Stimulated activated CD8-positive, alpha-beta memory T cell treated with anti-CD3 and anti-CD28 coated beads, Interleukin-2, amount 100 ng/mL, for 1 hour (primary cell): ENCODE results near the gene MGAT3.

ENCODE experiments used
- DNase-seq, 2 donors: peaks; one replicate each; pipeline ENCODE4 v3.0.0-alpha.2; 2020; ENCODE audit warnings: low read depth in 2 of 2

The MGAT3 gene

DNA sequence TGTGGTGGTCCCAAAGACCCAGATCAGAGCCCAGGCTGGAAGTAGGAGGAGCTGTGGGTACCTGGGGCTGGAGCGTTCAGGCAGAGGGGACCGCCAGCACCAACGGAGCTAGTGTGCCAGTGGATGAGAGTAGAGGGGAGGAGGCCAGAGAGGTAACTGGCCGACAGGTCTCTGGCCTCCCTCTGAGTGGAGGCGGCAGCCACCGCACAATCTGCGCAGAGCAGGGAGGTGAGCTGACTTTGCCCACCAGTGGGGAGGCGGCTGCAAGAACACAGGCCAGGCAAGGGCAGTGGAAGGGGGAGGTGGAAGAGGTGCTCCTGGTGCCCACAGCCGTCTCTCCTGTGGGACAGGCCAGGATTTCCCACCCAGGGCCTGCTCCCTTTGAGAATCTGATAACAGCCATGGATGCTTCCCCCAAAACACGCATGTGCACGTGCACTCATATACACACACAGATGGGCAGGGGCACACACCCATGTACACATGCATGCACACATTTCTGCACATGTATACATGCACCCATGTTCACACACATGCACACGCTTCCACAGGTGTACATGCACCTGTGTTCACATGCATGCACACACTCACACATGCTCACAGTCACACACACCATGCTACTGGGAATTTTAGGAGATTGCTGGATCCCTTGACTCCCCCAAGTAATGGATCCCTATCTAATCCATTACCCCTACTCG is 6.4 kb upstream of the MGAT3 start:
- no peak for DNase-seq

DNA sequence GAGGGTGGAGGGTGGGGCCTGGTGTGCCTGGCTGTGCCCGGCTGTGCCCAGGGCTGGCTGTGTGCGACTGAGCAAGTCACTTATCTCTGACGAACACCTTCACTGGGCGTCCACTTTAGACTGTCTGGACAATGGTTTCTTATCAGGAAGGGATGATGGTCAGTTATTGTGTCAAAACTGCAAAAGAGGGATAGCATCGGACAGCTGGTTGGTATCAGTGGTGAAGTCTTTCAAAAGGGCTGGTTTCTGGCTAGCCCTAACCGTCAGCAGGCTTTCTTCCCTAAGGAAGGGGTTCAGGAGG is 4.1 kb upstream of the MGAT3 start:
- DNase-seq, result no peak

GRCh38 chr22:39453765-39454378 is 2.9 kb upstream of the MGAT3 start:
- no peak for DNase-seq

- DNase-seq, result no peak
Observed at GRCh38 chr22:39454385-39454871, 2.4 kb upstream of the MGAT3 start.

GRCh38 chr22:39457198-39457555 is 365 bp downstream of the MGAT3 start:
- DNase-seq, result no peak

DNA sequence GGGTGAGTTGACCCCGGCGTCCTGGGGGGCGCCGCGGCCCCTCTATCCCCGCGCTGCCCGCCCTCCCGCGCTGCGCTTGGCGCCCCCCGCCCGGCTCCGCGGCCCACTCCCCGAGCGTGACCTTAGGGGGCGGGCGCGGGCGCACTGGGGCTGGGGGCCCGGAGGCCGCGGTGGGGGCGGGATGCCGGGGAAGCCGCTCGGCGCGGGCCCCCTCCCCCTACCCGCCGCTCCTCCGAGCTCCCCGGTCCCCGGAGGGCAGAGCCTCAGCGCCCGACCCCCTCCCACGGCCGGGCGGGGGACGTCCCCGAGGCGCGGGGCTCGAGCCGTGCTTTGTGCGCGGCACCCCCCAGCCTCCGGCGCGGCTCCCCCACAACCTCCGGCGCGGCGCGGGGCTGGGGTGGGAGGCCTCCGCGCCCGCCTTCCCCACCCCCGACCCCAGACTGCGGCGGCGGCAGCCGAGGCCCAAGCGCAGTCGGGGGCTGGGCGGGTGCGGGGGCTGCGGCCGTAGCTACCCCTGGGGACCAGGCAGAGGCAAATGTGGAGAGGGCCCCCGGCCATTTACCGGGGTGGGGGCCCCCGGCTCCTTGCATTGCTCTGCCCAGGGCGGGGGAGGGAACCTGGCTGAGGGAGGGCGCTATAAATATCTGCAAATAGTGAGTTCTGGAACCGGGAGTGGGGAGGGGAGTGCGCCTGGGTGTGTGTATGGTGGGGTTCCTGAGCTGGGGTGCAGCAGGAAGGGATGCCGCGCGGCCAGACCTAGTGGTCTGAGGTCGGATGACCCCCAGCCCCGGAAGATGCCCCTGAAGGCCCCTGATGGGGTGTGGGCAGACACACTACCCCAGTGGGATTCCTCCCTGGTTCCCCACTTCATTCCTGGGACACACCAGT is 988 bp downstream of the MGAT3 start:
- DNase-seq, result no peak

GRCh38 chr22:39458444-39459083 is 1.8 kb downstream of the MGAT3 start:
- no peak for DNase-seq

- DNase-seq, result no peak
Observed at GRCh38 chr22:39459681-39460080, 2.9 kb downstream of the MGAT3 start.

- no peak for DNase-seq
Observed at GRCh38 chr22:39462443-39463221, 5.8 kb downstream of the MGAT3 start.

GRCh38 chr22:39463277-39463676 is 6.5 kb downstream of the MGAT3 start:
- no peak for DNase-seq

DNA sequence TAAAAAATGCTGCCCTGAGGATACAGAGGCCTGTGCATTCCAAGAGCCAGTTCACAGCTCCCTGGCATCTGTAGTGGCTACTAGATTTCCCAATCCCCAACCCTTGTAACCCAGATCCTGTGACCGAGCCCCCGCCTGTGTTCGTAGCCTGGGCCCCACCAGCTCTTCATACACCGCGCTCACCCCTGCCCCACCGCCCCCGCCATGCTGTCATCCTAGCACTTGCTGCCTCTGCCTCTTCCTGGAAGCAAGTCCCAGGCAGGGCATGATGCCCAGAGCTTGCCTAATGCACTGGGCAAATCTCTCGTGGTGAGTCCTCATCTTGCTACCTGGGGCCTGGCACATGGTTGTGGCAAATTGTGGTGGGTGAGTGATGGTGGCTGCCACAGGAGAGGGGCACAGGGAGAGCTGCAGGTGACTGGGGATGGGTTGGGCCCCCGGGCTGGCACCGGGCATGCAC is 7.1 kb downstream of the MGAT3 start:
- DNase-seq, result no peak

DNA sequence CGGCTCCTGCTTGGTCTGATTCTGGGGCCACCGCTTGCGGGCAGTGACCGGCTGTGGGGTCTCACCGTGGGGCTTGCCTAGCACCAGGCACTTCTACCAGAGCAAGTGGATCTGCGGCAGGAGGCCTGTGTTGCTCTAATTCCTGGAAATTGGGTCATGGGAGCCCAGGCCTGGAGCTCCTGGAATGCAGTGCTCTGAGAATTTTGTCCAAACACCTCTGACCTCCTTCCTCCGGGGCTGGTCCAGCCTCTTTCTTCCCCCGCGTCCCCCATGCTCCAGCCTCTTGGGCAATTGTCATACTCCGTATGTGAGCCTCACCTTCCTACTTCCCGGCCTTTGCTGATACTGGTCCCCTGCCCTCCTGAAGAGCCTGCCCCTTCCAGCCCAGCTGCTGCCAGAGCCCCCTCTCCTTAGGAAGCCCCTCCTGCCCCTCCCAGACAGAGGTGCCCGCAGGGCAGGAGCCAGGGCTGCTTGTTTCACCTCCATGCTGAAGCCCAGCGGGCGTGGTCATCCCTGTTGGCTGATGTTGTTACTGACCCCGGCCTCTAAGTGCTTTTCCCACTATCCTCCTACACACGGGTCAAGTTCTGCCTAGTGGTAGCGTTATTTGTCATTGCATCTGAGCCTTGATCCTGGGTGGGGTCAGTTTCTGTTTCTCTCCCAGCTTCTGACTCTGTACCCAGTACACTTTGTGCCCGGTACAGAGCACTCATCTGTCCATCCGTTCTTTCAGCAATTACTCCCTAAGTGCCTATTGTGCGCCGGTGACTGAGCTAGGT is 9.6 kb downstream of the MGAT3 start:
- DNase-seq, result no peak

DNA sequence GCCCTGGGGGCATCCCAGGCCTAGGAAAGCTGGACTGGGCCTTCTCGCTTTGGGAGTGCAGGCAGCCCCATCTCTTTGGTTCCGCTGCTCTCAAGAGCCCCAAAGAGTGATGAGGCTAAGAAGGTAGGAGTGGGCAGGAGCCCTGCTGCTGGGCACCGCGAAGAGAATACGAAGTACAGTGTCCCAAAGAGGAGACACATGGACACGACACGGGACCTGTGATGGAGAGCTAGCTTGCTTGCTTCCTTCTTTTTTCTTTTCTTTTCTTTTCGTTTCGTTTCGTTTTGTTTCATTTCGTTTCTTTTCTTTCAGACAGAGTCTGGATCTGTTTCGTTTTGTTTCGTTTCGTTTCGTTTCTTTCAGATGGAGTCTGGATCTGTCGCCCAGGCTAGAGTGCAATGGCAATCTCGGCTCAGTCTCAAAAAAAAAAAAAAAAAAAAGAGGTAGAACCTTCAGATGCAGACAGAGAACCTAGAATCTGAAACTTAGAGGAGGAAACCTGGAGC is 10.6 kb downstream of the MGAT3 start:
- DNase-seq, result no peak

DNA sequence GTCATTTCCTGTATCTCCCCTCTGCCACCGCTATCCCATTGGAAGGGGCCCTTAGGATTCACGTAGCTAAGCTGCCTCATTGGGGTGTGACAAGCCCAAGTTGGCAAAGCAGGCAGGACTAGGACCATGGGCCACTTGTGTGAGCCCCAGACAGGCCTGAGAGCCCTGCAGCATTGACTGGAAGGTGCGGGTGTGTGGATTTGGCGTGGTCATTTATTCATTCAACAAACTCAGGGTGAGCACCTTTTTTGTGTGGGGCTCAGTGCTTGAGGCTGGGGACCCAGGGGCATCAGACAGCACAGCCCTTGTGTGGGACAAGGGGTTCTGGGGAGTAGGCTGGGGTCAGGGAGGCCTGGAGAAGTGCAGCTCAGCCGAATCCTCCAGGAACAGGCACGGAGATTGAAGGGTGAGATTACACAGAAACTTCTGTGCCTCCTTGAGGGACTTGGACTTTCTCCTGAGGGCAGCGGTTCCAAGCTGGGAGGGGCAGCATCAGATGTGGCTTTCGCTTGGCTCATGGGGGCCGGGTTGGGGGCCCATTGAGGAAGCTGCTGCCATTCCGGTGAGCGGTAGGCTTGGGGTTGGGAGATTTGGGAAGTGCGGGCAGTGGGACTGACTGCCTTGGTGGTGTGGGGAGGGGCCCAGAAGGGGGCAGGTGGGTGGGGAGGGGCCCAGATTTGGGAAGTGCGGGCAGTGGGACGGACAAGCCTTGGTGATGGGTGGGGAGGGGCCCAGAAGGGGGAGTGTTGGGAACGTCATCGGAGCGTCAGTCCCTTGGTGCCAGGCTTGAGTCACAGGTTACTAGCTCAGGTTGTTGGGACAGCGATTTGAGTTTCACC is 11.9 kb downstream of the MGAT3 start:
- no peak for DNase-seq

GRCh38 chr22:39469326-39469680 is 12.5 kb downstream of the MGAT3 start:
- DNase-seq, result no peak

DNA sequence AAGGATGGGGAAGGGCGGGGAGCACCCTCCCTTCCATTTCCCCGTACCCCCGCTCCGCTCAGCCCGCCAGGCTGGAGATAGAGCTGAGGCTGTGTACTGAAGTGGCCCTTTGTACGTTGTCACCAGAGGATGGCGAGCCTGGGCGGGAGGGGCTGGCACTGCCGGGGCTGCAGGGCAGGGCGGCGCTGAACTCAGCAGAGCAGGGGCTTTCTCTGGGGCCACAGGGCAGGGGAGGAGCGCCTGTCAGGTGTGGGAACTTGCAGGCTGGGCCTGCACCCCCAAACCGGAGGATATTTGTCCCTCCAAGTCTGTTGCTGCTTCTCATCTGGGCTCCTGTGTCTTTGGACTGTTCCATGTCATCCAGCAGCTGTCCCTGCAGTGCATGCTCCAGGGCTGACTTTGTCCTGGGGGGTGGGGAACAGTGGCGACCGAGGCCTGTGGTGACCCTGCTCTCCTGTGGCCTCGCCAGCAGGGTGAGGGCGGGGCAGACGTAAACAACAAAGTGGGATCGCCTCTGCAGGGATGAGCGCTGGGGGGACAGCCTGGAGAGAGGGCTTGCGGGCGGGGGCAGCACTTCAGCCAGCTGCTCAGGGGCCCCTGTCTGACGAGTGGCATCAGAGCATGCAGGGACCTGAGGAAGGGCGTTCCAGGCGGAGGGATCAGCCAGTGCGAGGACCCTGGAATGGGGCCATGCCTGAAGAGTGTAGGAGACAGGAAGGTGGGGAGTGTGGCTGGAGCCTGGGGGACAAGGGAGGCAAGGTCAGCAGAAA is 13.1 kb downstream of the MGAT3 start:
- no peak for DNase-seq

DNA sequence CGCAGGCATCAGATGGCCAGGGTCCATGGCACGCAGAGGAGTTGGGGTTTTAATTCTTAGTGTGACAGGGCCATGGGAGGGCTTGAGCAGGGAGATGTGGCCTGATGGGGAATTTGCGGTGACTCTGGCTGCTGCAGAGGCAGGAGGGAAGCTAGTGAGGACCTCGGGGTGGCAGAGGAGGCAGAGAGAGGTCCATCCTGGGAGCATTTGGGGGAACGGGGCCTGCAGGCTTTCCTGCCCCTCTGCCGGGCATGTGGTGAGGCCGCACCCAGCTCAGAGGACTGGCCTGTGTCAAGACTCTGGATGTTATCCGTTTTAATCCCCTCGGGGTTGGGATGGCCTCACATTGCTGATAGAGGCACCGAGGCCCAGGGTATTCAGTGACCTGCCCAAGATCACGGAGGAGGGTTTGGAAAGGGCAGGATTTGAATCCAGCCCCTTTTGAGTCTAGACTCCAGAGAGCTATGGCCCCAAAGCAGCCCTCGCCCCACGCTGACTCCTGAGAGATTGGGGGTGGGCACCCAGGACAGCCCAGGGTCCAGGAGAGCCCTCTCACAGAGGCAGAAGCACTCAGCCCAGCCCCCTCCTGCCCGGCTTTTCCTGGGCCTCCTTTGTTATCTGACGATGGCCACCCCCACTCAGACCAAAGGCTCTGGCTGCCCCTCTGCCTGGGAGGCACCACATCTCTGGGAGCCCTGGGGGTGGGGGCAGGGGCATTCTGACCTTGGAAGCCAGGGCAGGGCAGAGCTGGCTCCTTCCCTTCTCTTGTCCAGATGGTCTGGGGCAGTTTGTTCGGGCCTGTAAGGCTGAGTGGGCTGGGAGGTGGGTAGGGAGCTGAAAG is 13.9 kb downstream of the MGAT3 start:
- DNase-seq, result no peak
